Body of pancreas (tissue), 4 donors: ENCODE data around the gene CDH4. TPM values are rescaled to one million over a fixed set of nuclear protein-coding genes. Genes with fewer than 3 reads are reported as not detected.

Source experiments
- ATAC-seq: fragments of 150-250 bp; one replicate; pipeline ENCODE4 v1.9.1; 2016
- DNase-seq, 4 donors: peaks; one replicate each; pipeline ENCODE4 v3.0.0-alpha.2; 2019
- H3K27ac ChIP-seq, 4 donors: fragments of 200-600 bp; sonication (generic); 1 replicate in 3 of 4; 2 replicates in 1 of 4; pipeline versions ENCODE4 v1.5.1 to v1.6.1; 2016 to 2019; ENCODE audit warnings: mild to moderate bottlenecking in 1 of 4, mixed read lengths in 1 of 4, moderate library complexity in 1 of 4
- H3K27me3 ChIP-seq, 2 donors: fragments of 200-600 bp; sonication (generic); one replicate each; pipeline ENCODE4 v1.6.0; 2016; ENCODE audit warnings: mild to moderate bottlenecking in 1 of 2
- H3K36me3 ChIP-seq, 2 donors: fragments of 200-600 bp; sonication (generic); replicated peaks in 1 of 2; 2 replicates each; pipeline ENCODE4 v1.5.1; 2016; ENCODE audit warnings: low read depth in 2 of 2; ENCODE audit not compliant: insufficient read depth in 1 of 2
- H3K4me1 ChIP-seq: fragments of 200-600 bp; sonication (generic); one replicate; pipeline ENCODE4 v1.6.0; 2016
- H3K4me3 ChIP-seq, 2 donors: fragments of 200-600 bp; sonication (generic); 1 replicate in 1 of 2; 2 replicates in 1 of 2; pipeline ENCODE4 v1.5.1; 2016 to 2019
- H3K9me3 ChIP-seq, 3 donors: fragments of 200-600 bp; sonication (generic); 1 replicate in 2 of 3; 2 replicates in 1 of 3; pipeline ENCODE4 v1.5.1; 2016
- CTCF ChIP-seq, 7 experiments: fragments of 450-650 bp in 4 of 7; fragments of 200-600 bp in 3 of 7; sonication (generic) in 3 of 7; IDR thresholded peaks; one replicate each; pipeline ENCODE4 v1.5.1; 2016 to 2019; ENCODE audit warnings: antibody characterized with exemption in 7 of 7
- POLR2A ChIP-seq, 3 donors: fragments of 450-650 bp; IDR thresholded peaks; one replicate each; pipeline ENCODE4 v1.6.1; 2016; ENCODE audit warnings: antibody characterized with exemption in 3 of 3, mild to moderate bottlenecking in 2 of 3
- WGBS, 2 donors: methylation state at CpG; one replicate each; pipeline ENCODE4 v1.1.5; 2017; 5-methylcytosine and 5-hydroxymethylcytosine counted together
- intact Hi-C: fragments of 100-400 bp; cut with DNase I; formaldehyde crosslinking; loops from one replicate; pipeline ENCODE4 v1.15.1; 2023
- total RNA-seq, 2 donors: library from RNA; depleted of rRNA; stranded (reverse); fragments of >200 nt; gene quantifications; one replicate each; pipeline ENCODE4 v1.1.0, GENCODE V29; 2016

Gene CDH4
- total RNA-seq, 2 donors from 2014 or later: 0.33 to 0.52 TPM

- H3K27ac ChIP-seq: no peak overlapping the region
- intact Hi-C loops: no loop called here
- H3K36me3 ChIP-seq: no peaks in the 10 kb centered on the region
- no peaks in the 10 kb centered on the region for H3K9me3 ChIP-seq
- H3K4me3 ChIP-seq: no peak overlapping the region
- H3K4me1 ChIP-seq: no peaks in the 10 kb centered on the region
- H3K27me3 ChIP-seq: no peaks in the 10 kb centered on the region
- 20 to 70% methylated on average over 1 to 7 of the region's 7 CpGs for WGBS, 2 donors
- DNase-seq (no peak), ATAC-seq (no peak)
- TF ChIP-seq CTCF (IDR thresholded peaks at IDR 0.05): no peak
These were observed 37.1 kb downstream of the CDH4 start for GRCh38 chr20:61289166-61289565.

DNA sequence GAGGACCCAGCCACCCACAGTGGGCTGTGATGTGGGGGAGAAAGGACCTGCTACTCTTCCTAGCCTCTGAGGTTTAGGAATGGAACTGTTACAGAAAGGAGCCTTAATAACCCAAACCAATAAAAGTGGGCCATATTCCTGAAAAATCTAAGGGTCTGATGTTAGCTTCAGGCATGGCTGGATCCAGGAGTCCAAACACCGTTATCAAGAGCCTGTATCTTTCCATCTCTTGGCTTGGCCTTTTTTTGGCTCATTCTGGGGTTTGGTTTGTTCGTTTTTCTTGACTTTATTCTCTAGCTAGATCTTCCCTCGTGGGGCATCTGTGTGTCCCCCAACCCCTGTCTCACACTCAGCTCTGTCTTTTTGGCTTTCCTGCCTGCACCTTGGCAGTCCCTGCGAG is 38.7 kb downstream of the CDH4 start:
- Histone ChIP-seq H3K9me3 (no peaks in the 10 kb centered on the region), H3K27ac (no peak overlapping the region), H3K36me3 (no peaks in the 10 kb centered on the region), H3K4me3 (no peak overlapping the region), H3K27me3 (no peaks in the 10 kb centered on the region), H3K4me1 (no peaks in the 10 kb centered on the region)
- no peak for ATAC-seq
- intact Hi-C loops: no loop called here
- WGBS, 2 donors: 44 to 52% methylated on average over 4 of the region's 4 CpGs
- DNase-seq: no peak
- TF ChIP-seq CTCF (IDR thresholded peaks at IDR 0.05) (no peak), POLR2A (IDR thresholded peaks at IDR 0.05) (no peak)

- no peaks in the 10 kb centered on the region for H3K27me3 ChIP-seq
- H3K9me3 ChIP-seq: no peaks in the 10 kb centered on the region
- intact Hi-C loops: no loop called here
- TF ChIP-seq POLR2A (IDR thresholded peaks at IDR 0.05) (no peak), CTCF (IDR thresholded peaks at IDR 0.05) (no peak)
- DNase-seq: no peak
- 77 to 82% methylated on average over 16 to 17 of the region's 17 CpGs for WGBS, 2 donors
- H3K27ac ChIP-seq: no peak overlapping the region
- no peak overlapping the region for H3K4me3 ChIP-seq
- H3K36me3 ChIP-seq: no peaks in the 10 kb centered on the region
- ATAC-seq: no peak
- H3K4me1 ChIP-seq: no peaks in the 10 kb centered on the region
These were observed 39.2 kb downstream of the CDH4 start for GRCh38 chr20:61291166-61291829.

DNA sequence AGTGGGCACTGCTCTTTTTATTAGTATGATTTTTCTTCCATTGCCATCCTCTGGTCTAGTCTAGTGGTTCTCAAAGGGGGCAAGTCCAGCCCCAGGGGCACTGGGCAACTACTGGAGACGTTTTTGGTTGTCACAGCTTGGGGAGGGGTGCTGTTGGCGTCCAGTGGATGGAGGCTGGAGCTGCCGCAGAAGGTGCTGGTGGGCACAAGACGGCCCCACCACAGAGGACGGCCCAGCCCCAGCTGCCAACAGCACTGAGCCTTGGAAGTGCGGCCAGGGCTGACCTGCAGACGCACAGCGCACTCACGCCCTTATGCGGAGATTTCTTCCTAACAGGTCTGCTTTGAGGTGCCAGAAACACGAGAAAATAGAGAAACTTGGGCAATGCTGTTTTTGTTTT is 40.3 kb downstream of the CDH4 start:
- Histone ChIP-seq H3K4me1 (no peaks in the 10 kb centered on the region), H3K36me3 (no peaks in the 10 kb centered on the region), H3K9me3 (no peaks in the 10 kb centered on the region), H3K4me3 (no peak overlapping the region), H3K27ac (no peak overlapping the region), H3K27me3 (no peaks in the 10 kb centered on the region)
- no peak for DNase-seq
- no peak for TF ChIP-seq POLR2A (IDR thresholded peaks at IDR 0.05)
- no peak for TF ChIP-seq CTCF (IDR thresholded peaks at IDR 0.05)
- ATAC-seq: no peak
- WGBS, 2 donors: 55 to 59% methylated on average over 11 of the region's 11 CpGs
- intact Hi-C loops: no loop called here
